Superior temporal gyrus (tissue), 1 donor: Measurements from ENCODE around the gene RAPGEF6.
"Not testable (repeated sequence)": the region's sequence is repeated elsewhere in the genome, so short reads cannot be mapped to it uniquely, and the experiment has no call there.

Source experiments
- DNase-seq: peaks from one replicate; pipeline ENCODE4 v3.0.0-alpha.2; 2016; ENCODE audit errors: extremely low spot score

The RAPGEF6 gene

GRCh38 chr5:131387255-131387654, 247.8 kb downstream of the RAPGEF6 start:
- no peak for DNase-seq

GRCh38 chr5:131386779-131387178, 248.2 kb downstream of the RAPGEF6 start:
- DNase-seq, result peak; percentile 34

- DNase-seq, result no peak
Observed at GRCh38 chr5:131386124-131386523, 248.9 kb downstream of the RAPGEF6 start.

GRCh38 chr5:131384616-131385214, 250.3 kb downstream of the RAPGEF6 start:
- DNase-seq, result no peak

- DNase-seq, result no peak
Observed at GRCh38 chr5:131384173-131384572, 250.9 kb downstream of the RAPGEF6 start.

- no peak for DNase-seq
Observed at GRCh38 chr5:131382407-131383395, 252.3 kb downstream of the RAPGEF6 start.

GRCh38 chr5:131381777-131382176, 253.3 kb downstream of the RAPGEF6 start:
- DNase-seq, result no peak

GRCh38 chr5:131381021-131381420, 254.0 kb downstream of the RAPGEF6 start:
- DNase-seq, result no peak

GRCh38 chr5:131380238-131380637, 254.8 kb downstream of the RAPGEF6 start:
- DNase-seq, result not testable (repeated sequence)

GRCh38 chr5:131379723-131380122, 255.3 kb downstream of the RAPGEF6 start:
- DNase-seq, result no peak

- DNase-seq, result no peak
Observed at GRCh38 chr5:131378721-131379541, 256.1 kb downstream of the RAPGEF6 start.

GRCh38 chr5:131377785-131378325, 257.2 kb downstream of the RAPGEF6 start:
- peak; percentile 75 for DNase-seq

GRCh38 chr5:131377346-131377745, 257.7 kb downstream of the RAPGEF6 start:
- no peak for DNase-seq

- DNase-seq, result no peak
Observed at GRCh38 chr5:131375351-131375750, 259.7 kb downstream of the RAPGEF6 start.
